Measurements from ENCODE around the gene MTMR10.

The MTMR10 gene

DNA sequence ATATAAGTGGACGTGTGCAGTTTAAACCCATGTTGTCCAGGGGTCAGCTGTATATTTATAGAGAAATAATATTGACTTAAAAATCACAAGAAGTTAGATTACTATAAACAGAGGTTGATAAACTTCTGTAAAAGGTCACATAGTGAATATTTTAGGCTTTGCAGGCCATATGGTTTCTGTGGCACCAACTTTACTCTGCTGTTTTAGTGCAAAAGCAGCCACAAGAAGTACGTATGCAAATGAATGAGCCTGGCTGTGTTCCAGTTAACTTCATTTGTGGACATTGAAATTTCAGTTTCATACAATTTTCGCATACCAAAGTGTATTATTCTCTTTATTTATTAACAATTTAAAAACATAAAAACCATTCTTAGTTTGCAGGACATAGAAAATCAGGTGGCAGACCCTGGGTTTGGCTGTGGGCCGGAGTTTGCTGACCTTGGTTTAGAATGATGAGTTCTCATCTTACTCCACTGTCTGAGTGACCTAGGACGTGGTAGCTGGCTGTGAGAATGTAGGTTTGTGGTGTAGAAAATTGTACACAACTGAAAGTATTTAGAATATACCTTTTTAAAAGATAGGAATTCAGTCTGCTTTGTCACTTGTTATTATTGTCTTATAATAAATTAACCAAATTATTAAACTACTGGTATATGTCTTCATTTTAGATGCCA, 71.4 kb downstream of the MTMR10 start:
- DNase-seq = no peak

GRCh38 chr15:30918366-30918765, 73.1 kb downstream of the MTMR10 start:
- no peak for DNase-seq

DNA sequence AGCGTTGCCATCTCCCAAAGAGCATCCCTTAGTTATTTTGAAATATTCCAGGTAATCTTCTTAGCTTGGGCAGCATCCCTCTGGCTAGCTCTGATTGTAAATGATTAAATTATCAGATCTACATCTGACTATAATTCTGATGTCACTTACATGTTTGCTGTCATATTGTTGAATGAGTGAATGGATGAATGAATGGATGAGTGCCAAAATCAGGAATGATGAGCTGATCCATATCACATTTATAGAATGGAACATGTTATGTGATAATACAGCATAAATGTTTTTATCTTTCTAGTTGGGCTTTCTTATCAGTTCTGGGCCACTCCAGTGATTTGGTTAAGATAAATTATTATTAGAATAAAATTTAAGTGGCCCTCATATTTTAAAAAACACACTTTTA, 73.8 kb downstream of the MTMR10 start:
- DNase-seq = no peak

DNA sequence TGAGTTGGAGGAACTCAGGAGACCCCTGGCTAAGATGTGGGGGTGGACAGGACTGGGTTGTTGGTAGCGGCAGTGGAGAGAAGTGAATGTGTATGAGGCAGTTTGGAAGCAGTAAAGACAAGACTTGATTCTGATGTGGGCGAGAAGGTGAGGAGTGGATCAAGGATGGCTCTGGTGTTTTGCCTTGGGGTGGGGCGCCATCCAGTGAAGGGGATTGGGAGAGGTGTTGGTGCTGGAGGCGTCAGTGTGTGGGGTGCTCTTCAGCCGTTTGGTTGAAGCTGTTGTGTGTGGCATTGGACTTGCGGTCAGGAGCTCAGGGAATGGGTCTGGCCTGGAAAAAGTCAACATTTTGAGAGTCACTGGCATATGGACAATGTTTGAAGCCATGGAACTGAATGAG, 74.4 kb downstream of the MTMR10 start:
- no peak for DNase-seq

DNA sequence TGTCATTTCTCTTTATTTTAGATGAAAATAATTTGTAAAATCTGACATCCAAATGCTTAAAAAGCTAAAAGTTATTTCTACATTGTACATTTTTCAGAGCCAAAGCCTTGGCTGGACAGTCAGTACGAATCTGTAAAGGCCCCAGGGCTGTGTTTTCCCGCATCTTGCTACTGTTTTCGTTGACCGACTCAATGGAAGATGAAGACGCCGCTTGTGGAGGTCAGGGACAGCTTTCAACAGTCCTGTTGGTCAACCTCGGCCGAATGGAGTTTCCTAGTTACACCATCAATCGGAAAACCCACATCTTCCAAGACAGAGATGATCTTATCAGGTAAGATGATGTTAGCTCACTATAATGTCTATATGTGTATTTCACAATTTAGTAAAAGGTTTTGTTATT, 77.7 kb downstream of the MTMR10 start:
- no peak for DNase-seq

- DNase-seq = no peak
Observed at GRCh38 chr15:30906366-30906765, 85.1 kb downstream of the MTMR10 start.

- no peak for DNase-seq
Observed at GRCh38 chr15:30905821-30906220, 85.6 kb downstream of the MTMR10 start.

DNA sequence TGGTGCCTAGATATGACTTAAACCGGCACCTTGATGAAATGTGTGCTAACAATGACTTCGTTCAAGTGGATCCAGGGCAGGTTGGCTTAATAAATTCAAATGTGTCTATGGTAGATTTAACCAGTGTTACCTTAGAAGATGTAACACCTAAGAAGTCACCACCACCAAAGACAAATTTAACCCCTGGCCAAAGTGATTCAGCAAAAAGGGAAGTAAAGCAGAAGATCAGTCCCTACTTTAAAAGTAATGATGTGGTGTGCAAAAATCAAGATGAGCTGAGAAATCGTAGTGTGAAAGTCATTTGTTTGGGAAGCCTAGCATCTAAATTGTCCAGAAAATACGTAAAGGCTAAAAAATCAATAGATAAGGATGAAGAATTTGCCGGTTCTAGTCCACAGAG, 86.6 kb downstream of the MTMR10 start:
- no peak for DNase-seq

DNA sequence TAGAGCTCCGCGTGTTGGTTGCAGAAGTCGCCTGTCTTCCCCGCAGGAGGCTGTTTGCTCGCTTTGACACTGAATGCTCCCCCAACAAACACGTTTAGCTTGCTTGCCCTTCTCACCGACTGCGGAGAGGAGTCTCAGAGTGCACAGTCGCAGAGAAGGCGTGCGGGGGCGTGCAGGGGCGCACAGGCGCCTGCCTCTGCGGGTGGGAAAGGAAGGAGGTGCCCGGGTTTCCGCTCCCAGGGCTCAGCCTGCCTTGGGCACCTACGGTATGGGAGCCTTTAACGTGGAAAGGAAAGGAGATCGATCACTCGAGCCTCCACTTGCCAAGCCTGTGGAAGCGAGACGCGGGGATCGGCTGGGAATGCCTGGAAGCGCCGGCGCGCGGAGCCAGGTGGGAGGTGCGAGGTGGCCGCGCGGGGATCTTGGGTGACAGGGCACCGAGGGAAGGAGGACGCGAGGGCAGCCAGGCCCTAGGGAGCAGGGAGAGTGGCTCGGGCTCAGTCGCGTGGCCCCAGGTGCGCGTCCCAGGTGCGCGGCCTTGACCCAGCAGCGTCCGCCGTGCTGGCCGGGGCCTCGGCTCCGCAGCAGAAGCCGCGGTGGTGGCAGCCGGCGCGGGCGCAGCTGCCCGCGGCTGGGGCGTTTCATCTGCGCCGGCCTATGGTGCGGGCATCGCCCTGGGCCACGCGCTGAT, 87.8 kb downstream of the MTMR10 start, which contains the start of gene FAN1:
Gene FAN1, plus strand, starts transcription at position 419 of the 691 bp plus-strand sequence. CDS start 749 bp downstream, outside the sequence.
- peak; percentile 81 for DNase-seq

- no peak for DNase-seq
Observed at GRCh38 chr15:30901889-30902288, 89.5 kb downstream of the MTMR10 start.

DNA sequence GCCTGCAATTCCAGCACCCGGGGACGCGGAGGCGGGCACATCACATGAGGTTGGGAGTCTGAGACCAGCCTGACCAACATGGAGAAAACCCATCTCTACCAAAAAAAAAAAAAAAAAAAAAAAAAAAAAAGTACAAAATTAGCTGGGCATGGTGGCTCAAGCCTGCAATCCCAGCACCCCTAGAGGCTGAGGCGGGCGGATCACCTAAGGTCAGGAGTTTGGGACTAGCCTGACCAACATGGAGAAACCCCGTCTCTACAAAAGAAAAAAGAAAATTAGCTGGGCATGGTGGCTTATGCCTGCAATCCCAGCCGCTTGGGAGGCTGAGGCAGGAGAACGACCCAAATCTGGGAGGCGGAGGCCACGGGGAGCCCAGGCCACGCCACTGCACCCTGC, 95.2 kb downstream of the MTMR10 start:
- DNase-seq = no peak

DNA sequence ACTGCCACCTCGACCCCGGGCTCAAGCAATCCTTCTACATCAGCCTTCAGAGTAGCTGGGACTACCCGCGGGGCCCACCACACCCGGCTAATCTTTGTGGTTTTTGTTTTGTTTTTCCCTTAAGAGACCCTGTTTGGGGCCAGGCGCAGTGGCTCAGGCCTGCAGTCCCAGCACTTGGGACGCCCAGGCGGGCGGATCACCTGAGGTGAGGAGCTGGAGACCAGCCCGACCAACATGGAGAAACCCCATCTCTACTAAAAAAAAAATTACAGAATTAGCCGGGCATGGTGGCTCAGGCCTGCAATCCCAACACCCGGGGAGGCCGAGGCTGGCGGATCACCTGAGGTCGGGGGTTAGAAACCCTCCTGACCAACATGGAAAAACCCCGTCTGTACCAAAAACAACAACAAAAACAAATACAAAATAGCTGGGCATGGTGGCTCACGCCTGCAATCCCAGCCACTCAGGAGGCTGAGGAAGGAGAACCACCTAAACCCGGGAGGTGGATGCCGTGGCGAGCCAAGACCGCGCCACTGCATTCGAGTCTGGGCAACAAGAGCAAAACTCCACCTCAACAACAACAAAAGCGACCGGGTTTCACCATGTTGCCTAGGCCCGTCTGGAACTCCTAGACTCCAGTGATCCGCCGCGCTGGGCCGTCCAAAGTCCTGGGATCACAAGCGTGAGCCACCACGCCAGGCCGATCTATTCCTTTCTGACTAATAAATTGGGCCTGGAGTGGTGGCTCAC, 95.8 kb downstream of the MTMR10 start:
- no peak for DNase-seq

DNA sequence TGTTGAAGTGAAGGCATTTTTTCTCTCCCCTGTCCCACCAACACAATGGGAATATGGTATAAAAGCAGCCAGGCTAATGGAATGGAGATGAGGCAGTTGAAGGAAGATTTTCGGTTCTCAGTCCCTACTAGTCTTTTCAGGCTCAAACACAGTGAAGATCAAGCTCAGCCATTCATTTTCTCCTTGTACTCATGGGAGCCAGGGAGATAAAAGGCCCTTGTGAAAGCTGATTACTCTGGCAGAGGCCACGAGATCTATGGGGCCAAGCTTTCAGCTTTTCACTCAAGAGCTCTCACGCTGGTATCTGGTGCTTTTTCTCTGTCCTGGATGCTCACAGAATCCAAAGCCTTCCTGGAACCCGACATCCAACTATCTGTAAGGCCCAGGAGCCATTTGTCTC, 102.2 kb downstream of the MTMR10 start:
- DNase-seq = no peak
